Measurements from ENCODE around the gene RFX3.

DNA sequence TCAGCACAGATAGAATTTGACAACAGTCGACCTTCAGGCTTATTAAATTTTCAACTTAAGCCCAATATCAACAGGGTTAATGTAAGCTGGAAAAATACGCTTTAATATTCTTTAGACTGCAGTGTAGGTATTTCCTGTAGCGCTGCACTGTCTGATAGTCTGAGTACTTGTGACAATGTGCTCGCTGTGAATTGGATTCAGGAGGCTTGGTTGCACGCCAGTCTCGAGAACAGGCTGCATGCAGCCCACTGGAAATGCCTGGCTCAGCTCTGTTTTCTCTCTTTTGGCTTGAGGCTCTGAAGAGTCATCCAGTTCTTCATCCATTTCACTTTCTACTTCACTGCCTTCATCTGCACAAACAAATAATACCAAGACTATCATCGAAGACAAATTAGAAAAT is 300.9 kb downstream of the RFX3 start:
- TF ChIP-seq RAD21 (IDR thresholded peaks at IDR 0.05; ENCODE audit: low read depth) (no peak), YY1 (IDR thresholded peaks at IDR 0.05; ENCODE audit: low read depth) (no peak), CEBPB (IDR thresholded peaks at IDR 0.05) (no peak), TEAD4 (IDR thresholded peaks at IDR 0.05) (no peak), FOXM1 (IDR thresholded peaks at IDR 0.05; ENCODE audit: borderline replicate concordance, low read depth) (no peak), MAX (IDR thresholded peaks at IDR 0.05) (no peak), TAF1 (IDR thresholded peaks at IDR 0.05; ENCODE audit: low read depth) (no peak), CREB1 (IDR thresholded peaks at IDR 0.05; ENCODE audit: low read depth) (no peak)
- TF ChIP-seq, protein P1, sequence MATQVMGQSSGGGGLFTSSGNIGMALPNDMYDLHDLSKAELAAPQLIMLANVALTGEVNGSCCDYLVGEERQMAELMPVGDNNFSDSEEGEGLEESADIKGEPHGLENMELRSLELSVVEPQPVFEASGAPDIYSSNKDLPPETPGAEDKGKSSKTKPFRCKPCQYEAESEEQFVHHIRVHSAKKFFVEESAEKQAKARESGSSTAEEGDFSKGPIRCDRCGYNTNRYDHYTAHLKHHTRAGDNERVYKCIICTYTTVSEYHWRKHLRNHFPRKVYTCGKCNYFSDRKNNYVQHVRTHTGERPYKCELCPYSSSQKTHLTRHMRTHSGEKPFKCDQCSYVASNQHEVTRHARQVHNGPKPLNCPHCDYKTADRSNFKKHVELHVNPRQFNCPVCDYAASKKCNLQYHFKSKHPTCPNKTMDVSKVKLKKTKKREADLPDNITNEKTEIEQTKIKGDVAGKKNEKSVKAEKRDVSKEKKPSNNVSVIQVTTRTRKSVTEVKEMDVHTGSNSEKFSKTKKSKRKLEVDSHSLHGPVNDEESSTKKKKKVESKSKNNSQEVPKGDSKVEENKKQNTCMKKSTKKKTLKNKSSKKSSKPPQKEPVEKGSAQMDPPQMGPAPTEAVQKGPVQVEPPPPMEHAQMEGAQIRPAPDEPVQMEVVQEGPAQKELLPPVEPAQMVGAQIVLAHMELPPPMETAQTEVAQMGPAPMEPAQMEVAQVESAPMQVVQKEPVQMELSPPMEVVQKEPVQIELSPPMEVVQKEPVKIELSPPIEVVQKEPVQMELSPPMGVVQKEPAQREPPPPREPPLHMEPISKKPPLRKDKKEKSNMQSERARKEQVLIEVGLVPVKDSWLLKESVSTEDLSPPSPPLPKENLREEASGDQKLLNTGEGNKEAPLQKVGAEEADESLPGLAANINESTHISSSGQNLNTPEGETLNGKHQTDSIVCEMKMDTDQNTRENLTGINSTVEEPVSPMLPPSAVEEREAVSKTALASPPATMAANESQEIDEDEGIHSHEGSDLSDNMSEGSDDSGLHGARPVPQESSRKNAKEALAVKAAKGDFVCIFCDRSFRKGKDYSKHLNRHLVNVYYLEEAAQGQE (IDR thresholded peaks at IDR 0.05; ENCODE audit: low read depth): no peak

All from Ishikawa (cell line).